Measurements from ENCODE around the gene IGF1.

IGF1 gene

GRCh38 chr12:102396276-102396675 lies 84.1 kb downstream of the IGF1 start:
- no peak overlapping the region for H3K4me3 ChIP-seq (ENCODE audit: low read depth, low read length)
- no peak overlapping the region for H3K9ac ChIP-seq (ENCODE audit: low read depth, low read length)
- H3K9me3 ChIP-seq (ENCODE audit: control insufficient read depth, insufficient read depth, low read length), result no peaks in the 10 kb centered on the region
- H3K36me3 ChIP-seq (ENCODE audit: control insufficient read depth, insufficient read depth, low read length), result no peaks in the 10 kb centered on the region
- H3K4me1 ChIP-seq (ENCODE audit: control insufficient read depth, insufficient read depth, low read length), result no peaks in the 10 kb centered on the region
- no peaks in the 10 kb centered on the region for H3K27me3 ChIP-seq (ENCODE audit: control insufficient read depth, insufficient read depth, low read length)

- Histone ChIP-seq H3K27me3 (ENCODE audit: control insufficient read depth, insufficient read depth, low read length) (no peaks in the 10 kb centered on the region), H3K9ac (ENCODE audit: low read depth, low read length) (no peak overlapping the region)
Measured at GRCh38 chr12:102394200-102394599, 86.2 kb downstream of the IGF1 start.

GRCh38 chr12:102390068-102390467 lies 90.3 kb downstream of the IGF1 start:
- Histone ChIP-seq H3K9ac (ENCODE audit: low read depth, low read length) (no peak overlapping the region), H3K27me3 (ENCODE audit: control insufficient read depth, insufficient read depth, low read length) (no peaks in the 10 kb centered on the region), H3K9me3 (ENCODE audit: control insufficient read depth, insufficient read depth, low read length) (no peaks in the 10 kb centered on the region), H3K36me3 (ENCODE audit: control insufficient read depth, insufficient read depth, low read length) (no peaks in the 10 kb centered on the region), H3K4me1 (ENCODE audit: control insufficient read depth, insufficient read depth, low read length) (no peaks in the 10 kb centered on the region), H3K4me3 (ENCODE audit: low read depth, low read length) (no peak overlapping the region)

More at GRCh38 chr12:102394200-102394599, 86.2 kb downstream of the IGF1 start:
- Histone ChIP-seq H3K36me3 (ENCODE audit: control insufficient read depth, insufficient read depth, low read length) (no peaks in the 10 kb centered on the region), H3K4me3 (ENCODE audit: low read depth, low read length) (no peak overlapping the region), H3K4me1 (ENCODE audit: control insufficient read depth, insufficient read depth, low read length) (no peaks in the 10 kb centered on the region), H3K9me3 (ENCODE audit: control insufficient read depth, insufficient read depth, low read length) (no peaks in the 10 kb centered on the region)

GRCh38 chr12:102388469-102388868 lies 91.9 kb downstream of the IGF1 start:
- H3K36me3 ChIP-seq (ENCODE audit: control insufficient read depth, insufficient read depth, low read length), result no peaks in the 10 kb centered on the region
- no peak overlapping the region for H3K9ac ChIP-seq (ENCODE audit: low read depth, low read length)
- H3K9me3 ChIP-seq (ENCODE audit: control insufficient read depth, insufficient read depth, low read length), result no peaks in the 10 kb centered on the region
- H3K4me1 ChIP-seq (ENCODE audit: control insufficient read depth, insufficient read depth, low read length), result no peaks in the 10 kb centered on the region
- no peak overlapping the region for H3K4me3 ChIP-seq (ENCODE audit: low read depth, low read length)
- no peaks in the 10 kb centered on the region for H3K27me3 ChIP-seq (ENCODE audit: control insufficient read depth, insufficient read depth, low read length)

- Histone ChIP-seq H3K27me3 (ENCODE audit: control insufficient read depth, insufficient read depth, low read length) (no peaks in the 10 kb centered on the region), H3K4me3 (ENCODE audit: low read depth, low read length) (no peak overlapping the region), H3K36me3 (ENCODE audit: control insufficient read depth, insufficient read depth, low read length) (no peaks in the 10 kb centered on the region), H3K4me1 (ENCODE audit: control insufficient read depth, insufficient read depth, low read length) (no peaks in the 10 kb centered on the region), H3K9ac (ENCODE audit: low read depth, low read length) (no peak overlapping the region), H3K9me3 (ENCODE audit: control insufficient read depth, insufficient read depth, low read length) (no peaks in the 10 kb centered on the region)
Measured at GRCh38 chr12:102385343-102385742, 95.0 kb downstream of the IGF1 start.

GRCh38 chr12:102379346-102380162 lies 100.8 kb downstream of the IGF1 start:
- Histone ChIP-seq H3K4me3 (ENCODE audit: low read depth, low read length) (no peak overlapping the region), H3K36me3 (ENCODE audit: control insufficient read depth, insufficient read depth, low read length) (no peaks in the 10 kb centered on the region), H3K9ac (ENCODE audit: low read depth, low read length) (no peak overlapping the region), H3K4me1 (ENCODE audit: control insufficient read depth, insufficient read depth, low read length) (no peaks in the 10 kb centered on the region), H3K9me3 (ENCODE audit: control insufficient read depth, insufficient read depth, low read length) (no peaks in the 10 kb centered on the region), H3K27me3 (ENCODE audit: control insufficient read depth, insufficient read depth, low read length) (no peaks in the 10 kb centered on the region)

GRCh38 chr12:102376781-102377180 lies 103.6 kb downstream of the IGF1 start:
- H3K27me3 ChIP-seq (ENCODE audit: control insufficient read depth, insufficient read depth, low read length), result no peaks in the 10 kb centered on the region
- no peak overlapping the region for H3K4me3 ChIP-seq (ENCODE audit: low read depth, low read length)
- H3K9me3 ChIP-seq (ENCODE audit: control insufficient read depth, insufficient read depth, low read length), result no peaks in the 10 kb centered on the region
- H3K9ac ChIP-seq (ENCODE audit: low read depth, low read length), result no peak overlapping the region
- no peaks in the 10 kb centered on the region for H3K4me1 ChIP-seq (ENCODE audit: control insufficient read depth, insufficient read depth, low read length)
- no peaks in the 10 kb centered on the region for H3K36me3 ChIP-seq (ENCODE audit: control insufficient read depth, insufficient read depth, low read length)

- H3K4me1 ChIP-seq (ENCODE audit: control insufficient read depth, insufficient read depth, low read length), result no peaks in the 10 kb centered on the region
- no peak overlapping the region for H3K4me3 ChIP-seq (ENCODE audit: low read depth, low read length)
- H3K9ac ChIP-seq (ENCODE audit: low read depth, low read length), result no peak overlapping the region
- H3K27me3 ChIP-seq (ENCODE audit: control insufficient read depth, insufficient read depth, low read length), result no peaks in the 10 kb centered on the region
- H3K36me3 ChIP-seq (ENCODE audit: control insufficient read depth, insufficient read depth, low read length), result no peaks in the 10 kb centered on the region
- H3K9me3 ChIP-seq (ENCODE audit: control insufficient read depth, insufficient read depth, low read length), result no peaks in the 10 kb centered on the region
Measured at GRCh38 chr12:102376181-102376747, 104.1 kb downstream of the IGF1 start.

GRCh38 chr12:102374190-102374589 lies 106.2 kb downstream of the IGF1 start:
- Histone ChIP-seq H3K36me3 (ENCODE audit: control insufficient read depth, insufficient read depth, low read length) (no peaks in the 10 kb centered on the region), H3K9me3 (ENCODE audit: control insufficient read depth, insufficient read depth, low read length) (no peaks in the 10 kb centered on the region), H3K9ac (ENCODE audit: low read depth, low read length) (no peak overlapping the region), H3K4me1 (ENCODE audit: control insufficient read depth, insufficient read depth, low read length) (no peaks in the 10 kb centered on the region), H3K4me3 (ENCODE audit: low read depth, low read length) (no peak overlapping the region), H3K27me3 (ENCODE audit: control insufficient read depth, insufficient read depth, low read length) (no peaks in the 10 kb centered on the region)

- H3K4me1 ChIP-seq (ENCODE audit: control insufficient read depth, insufficient read depth, low read length), result no peaks in the 10 kb centered on the region
- no peaks in the 10 kb centered on the region for H3K36me3 ChIP-seq (ENCODE audit: control insufficient read depth, insufficient read depth, low read length)
- H3K9me3 ChIP-seq (ENCODE audit: control insufficient read depth, insufficient read depth, low read length), result no peaks in the 10 kb centered on the region
- H3K27me3 ChIP-seq (ENCODE audit: control insufficient read depth, insufficient read depth, low read length), result no peaks in the 10 kb centered on the region
- H3K4me3 ChIP-seq (ENCODE audit: low read depth, low read length), result no peak overlapping the region
- H3K9ac ChIP-seq (ENCODE audit: low read depth, low read length), result no peak overlapping the region
Measured at GRCh38 chr12:102372087-102372486, 108.3 kb downstream of the IGF1 start.

- no peak overlapping the region for H3K9ac ChIP-seq (ENCODE audit: low read depth, low read length)
- H3K27me3 ChIP-seq (ENCODE audit: control insufficient read depth, insufficient read depth, low read length), result no peaks in the 10 kb centered on the region
- no peaks in the 10 kb centered on the region for H3K4me1 ChIP-seq (ENCODE audit: control insufficient read depth, insufficient read depth, low read length)
- H3K36me3 ChIP-seq (ENCODE audit: control insufficient read depth, insufficient read depth, low read length), result no peaks in the 10 kb centered on the region
- no peak overlapping the region for H3K4me3 ChIP-seq (ENCODE audit: low read depth, low read length)
- no peaks in the 10 kb centered on the region for H3K9me3 ChIP-seq (ENCODE audit: control insufficient read depth, insufficient read depth, low read length)
Measured at GRCh38 chr12:102371165-102371564, 109.2 kb downstream of the IGF1 start.

- H3K36me3 ChIP-seq (ENCODE audit: control insufficient read depth, insufficient read depth, low read length), result no peaks in the 10 kb centered on the region
- no peak overlapping the region for H3K9ac ChIP-seq (ENCODE audit: low read depth, low read length)
- no peaks in the 10 kb centered on the region for H3K9me3 ChIP-seq (ENCODE audit: control insufficient read depth, insufficient read depth, low read length)
- no peaks in the 10 kb centered on the region for H3K27me3 ChIP-seq (ENCODE audit: control insufficient read depth, insufficient read depth, low read length)
- H3K4me3 ChIP-seq (ENCODE audit: low read depth, low read length), result no peak overlapping the region
- no peaks in the 10 kb centered on the region for H3K4me1 ChIP-seq (ENCODE audit: control insufficient read depth, insufficient read depth, low read length)
Measured at GRCh38 chr12:102369876-102370275, 110.5 kb downstream of the IGF1 start.
